Calu3 (cell line): ENCODE measurements around the gene OVCA2. TPM values are rescaled to one million over a fixed set of nuclear protein-coding genes. Genes with fewer than 3 reads are reported as not detected.
A peak's percentile ranks its signal among the peaks of the same experiment; 100 is the strongest.

ENCODE experiments used
- BruUV-seq: library from RNA; stranded (reverse); fragments of 400-500 nt; replicated peaks from 2 replicates; lab custom pipeline; 2021; lab: Mats Ljungman, UMichigan
- CTCF ChIA-PET: fragments of 300-600 bp; sonication (Branson Sonifier 250); formaldehyde crosslinking; loops from one replicate; lab custom pipeline; 2022; ENCODE audit warnings: antibody characterized with exemption; lab: Charles Lee
- DNase-seq: peaks from one replicate; pipeline ENCODE4 v3.0.0; 2022
- H3K27ac Mint-ChIP-seq: one replicate; pipeline ENCODE4 v1.8.0; 2022; ENCODE audit warnings: mixed read lengths; ENCODE audit not compliant: unreplicated experiment
- H3K27me3 Mint-ChIP-seq: one replicate; pipeline ENCODE4 v1.8.0; 2022; ENCODE audit warnings: mixed read lengths; ENCODE audit not compliant: unreplicated experiment
- H3K36me3 Mint-ChIP-seq: one replicate; pipeline ENCODE4 v1.8.0; 2022; ENCODE audit warnings: mild to moderate bottlenecking, moderate library complexity, mixed read lengths; ENCODE audit not compliant: insufficient read depth, unreplicated experiment
- H3K4me1 Mint-ChIP-seq: one replicate; pipeline ENCODE4 v1.8.0; 2022; ENCODE audit warnings: mild to moderate bottlenecking, low read depth, mixed read lengths; ENCODE audit not compliant: unreplicated experiment
- H3K4me3 Mint-ChIP-seq: one replicate; pipeline ENCODE4 v1.8.0; 2022; ENCODE audit warnings: mild to moderate bottlenecking, low read depth, moderate library complexity, mixed read lengths; ENCODE audit not compliant: unreplicated experiment
- H3K9me3 Mint-ChIP-seq: one replicate; pipeline ENCODE4 v1.8.0; 2022; ENCODE audit warnings: low read depth, mixed read lengths; ENCODE audit not compliant: unreplicated experiment
- CTCF ChIP-seq: fragments of 200-600 bp; IDR thresholded peaks from one replicate; pipeline ENCODE4 v1.8.0; 2022; ENCODE audit warnings: antibody characterized with exemption; ENCODE audit not compliant: unreplicated experiment
- intact Hi-C: fragments of 100-400 bp; cut with micrococcal nuclease; formaldehyde crosslinking; loops from one replicate; pipeline ENCODE4 v1.10.0; 2022; ENCODE audit not compliant: unreplicated experiment
- total RNA-seq: library from RNA; stranded (reverse); gene quantifications from 2 replicates; pipeline ENCODE4 v1.2.3, GENCODE V29; 2022

Gene OVCA2
- total RNA-seq, 1 experiment from 2014 or later, result 22.1 TPM

- peaks cover 8% of the 10 kb centered on the region for H3K4me1 Mint-ChIP-seq
- H3K27ac Mint-ChIP-seq, result peak overlapping the region; percentile 46
- peaks cover 16% of the 10 kb centered on the region for H3K36me3 Mint-ChIP-seq
- H3K9me3 Mint-ChIP-seq, result no peaks in the 10 kb centered on the region
- peaks cover 32% of the 10 kb centered on the region for H3K27me3 Mint-ChIP-seq
- BruUV-seq, result no TSS peak
- TF ChIP-seq CTCF, result peak; percentile 22
- CTCF ChIA-PET, result interaction anchor here (0.7 to 2.6 kb wide), 4 partner anchors 165 to 1197 kb away, joined by 3 to 22 read pairs (median 6); no protein-coding TSS in a partner anchor
- peak overlapping the region; percentile 60 for H3K4me3 Mint-ChIP-seq
- peak; percentile 65 for DNase-seq
- intact Hi-C loops, result no loop called here
Observed at GRCh38 chr17:2053380-2054261, 11.8 kb downstream of the OVCA2 start.

- H3K27me3 Mint-ChIP-seq, result peaks cover 32% of the 10 kb centered on the region
- peak overlapping the region; percentile 60 for H3K4me3 Mint-ChIP-seq
- H3K27ac Mint-ChIP-seq, result no peak overlapping the region
- H3K9me3 Mint-ChIP-seq, result no peaks in the 10 kb centered on the region
- no peak for DNase-seq
- TF ChIP-seq CTCF, result no peak
- H3K4me1 Mint-ChIP-seq, result peaks cover 8% of the 10 kb centered on the region
- CTCF ChIA-PET, result interaction anchor here (0.6 to 2.6 kb wide), 6 partner anchors 39 to 307 kb away, joined by 3 to 22 read pairs (median 3); no protein-coding TSS in a partner anchor
- intact Hi-C loops, result no loop called here
- BruUV-seq, result no TSS peak
- H3K36me3 Mint-ChIP-seq, result peaks cover 13% of the 10 kb centered on the region
Observed at GRCh38 chr17:2054262-2054511, 12.4 kb downstream of the OVCA2 start.

- intact Hi-C loops, result no loop called here
- no peaks in the 10 kb centered on the region for H3K9me3 Mint-ChIP-seq
- BruUV-seq, result no TSS peak
- peaks cover 8% of the 10 kb centered on the region for H3K4me1 Mint-ChIP-seq
- no peak within 1 kb of the TSS for H3K27ac Mint-ChIP-seq
- peak; percentile 73 for DNase-seq
- H3K27me3 Mint-ChIP-seq, result peaks cover 32% of the 10 kb centered on the region
- CTCF ChIA-PET, result interaction anchor here (0.6 to 2.6 kb wide), 6 partner anchors 39 to 307 kb away, joined by 3 to 22 read pairs (median 3); no protein-coding TSS in a partner anchor
- peak; percentile 41 for TF ChIP-seq CTCF
- H3K36me3 Mint-ChIP-seq, result peaks cover 8% of the 10 kb centered on the region
- H3K4me3 Mint-ChIP-seq, result peak within 1 kb of the TSS; percentile 60
Observed at GRCh38 chr17:2054512-2055291, 12.9 kb downstream of the OVCA2 start, which contains the start of gene HIC1. TSS of gene HIC1 (plus strand) at chr17:2055103. CDS start at chr17:2056691, 1,588 bp downstream.

- BruUV-seq, result no TSS peak
- TF ChIP-seq CTCF, result no peak
- H3K4me3 Mint-ChIP-seq, result peak overlapping the region; percentile 60
- DNase-seq, result no peak
- peaks cover 5% of the 10 kb centered on the region for H3K36me3 Mint-ChIP-seq
- peaks cover 32% of the 10 kb centered on the region for H3K27me3 Mint-ChIP-seq
- H3K4me1 Mint-ChIP-seq, result peaks cover 8% of the 10 kb centered on the region
- intact Hi-C loops, result no loop called here
- H3K27ac Mint-ChIP-seq, result no peak overlapping the region
- no peaks in the 10 kb centered on the region for H3K9me3 Mint-ChIP-seq
- CTCF ChIA-PET, result interaction anchor here (1.0 to 2.6 kb wide), 4 partner anchors 38 to 189 kb away, joined by 3 to 22 read pairs (median 4); no protein-coding TSS in a partner anchor
Observed at GRCh38 chr17:2055292-2056205, 13.7 kb downstream of the OVCA2 start.
